KBM-7 (cell line): ENCODE data around the gene TRIM54.
A peak's percentile ranks its signal among the peaks of the same experiment; 100 is the strongest.
"Not testable (repeated sequence)": the region's sequence is repeated elsewhere in the genome, so short reads cannot be mapped to it uniquely, and the experiment has no call there.

Experiments used
- DNase-seq: peaks from one replicate; pipeline ENCODE4 v3.0.0-alpha.2; 2015
- in situ Hi-C: fragments of 300-500 bp; cut with MboI; formaldehyde crosslinking; loops from 2 replicates; pipeline ENCODE4 v1.14.3; 2020; ENCODE audit warnings: low sequenced_read_pairs, low pct_unique_long_range_greater_than_20kb, mixed read lengths

The TRIM54 gene

GRCh38 chr2:27336173-27336572 is 53.9 kb downstream of the TRIM54 start:
- in situ Hi-C loops: no loop called here
- DNase-seq: no peak

- in situ Hi-C loops: no loop called here
- DNase-seq: no peak
These were observed 65.4 kb downstream of the TRIM54 start for GRCh38 chr2:27347641-27348040.

- no peak for DNase-seq
These were observed 68.0 kb downstream of the TRIM54 start for GRCh38 chr2:27350106-27350693.

GRCh38 chr2:27351802-27352598 is 69.8 kb downstream of the TRIM54 start:
- DNase-seq: no peak
- in situ Hi-C loops: no loop called here

More at GRCh38 chr2:27350106-27350693, 68.0 kb downstream of the TRIM54 start:
- in situ Hi-C loops: no loop called here

GRCh38 chr2:27353386-27353761 is 71.1 kb downstream of the TRIM54 start:
- in situ Hi-C loops, DNase-seq: not testable (repeated sequence)

- peak; percentile 46 for DNase-seq
- in situ Hi-C loops: no loop called here
These were observed 71.8 kb downstream of the TRIM54 start for GRCh38 chr2:27353762-27354596.

- in situ Hi-C loops: no loop called here
- no peak for DNase-seq
These were observed 72.3 kb downstream of the TRIM54 start for GRCh38 chr2:27354597-27354927.

- in situ Hi-C loops: no loop called here
- DNase-seq: no peak
These were observed 73.8 kb downstream of the TRIM54 start for GRCh38 chr2:27356056-27356381.

- in situ Hi-C loops: no loop called here
- peak; percentile 99 for DNase-seq
These were observed 74.4 kb downstream of the TRIM54 start, which contains the start of gene GTF3C2 for GRCh38 chr2:27356382-27357181. GTF3C2 (minus strand) TSS chr2:27356764; CDS start chr2:27343554, 13,210 bp downstream.
